GM10248 (cell line): Measurements from ENCODE around the gene PLB1.

Source experiments
- CTCF ChIA-PET: fragments of 300-600 bp; sonication (Branson Sonifier 250); formaldehyde crosslinking; extraction: SDS; loops from one replicate; lab custom pipeline; 2021; ENCODE audit warnings: antibody characterized with exemption; lab: Yijun Ruan, JAX
- POLR2A ChIA-PET: fragments of 350-650 bp; sonication (Branson Sonifier 250); formaldehyde crosslinking; extraction: SDS; loops from one replicate; lab custom pipeline; 2020; ENCODE audit warnings: antibody characterized with exemption; lab: Yijun Ruan, JAX
- DNase-seq: peaks from one replicate; pipeline ENCODE4 v3.0.0; 2012; ENCODE audit errors: extremely low spot score
- TF ChIP-seq, protein P1 (sequence below): IDR thresholded peaks from 2 replicates; pipeline ENCODE4 v1.5.1; 2012; ENCODE audit warnings: mild to moderate bottlenecking, low read depth; ENCODE audit errors: extremely low read depth, missing control alignments, control extremely low read depth

PLB1 gene

GRCh38 chr2:28493636-28494035 lies 2.2 kb upstream of the PLB1 start:
- POLR2A ChIA-PET: no interaction called here
- CTCF ChIA-PET: no interaction called here
- TF ChIP-seq, protein P1, sequence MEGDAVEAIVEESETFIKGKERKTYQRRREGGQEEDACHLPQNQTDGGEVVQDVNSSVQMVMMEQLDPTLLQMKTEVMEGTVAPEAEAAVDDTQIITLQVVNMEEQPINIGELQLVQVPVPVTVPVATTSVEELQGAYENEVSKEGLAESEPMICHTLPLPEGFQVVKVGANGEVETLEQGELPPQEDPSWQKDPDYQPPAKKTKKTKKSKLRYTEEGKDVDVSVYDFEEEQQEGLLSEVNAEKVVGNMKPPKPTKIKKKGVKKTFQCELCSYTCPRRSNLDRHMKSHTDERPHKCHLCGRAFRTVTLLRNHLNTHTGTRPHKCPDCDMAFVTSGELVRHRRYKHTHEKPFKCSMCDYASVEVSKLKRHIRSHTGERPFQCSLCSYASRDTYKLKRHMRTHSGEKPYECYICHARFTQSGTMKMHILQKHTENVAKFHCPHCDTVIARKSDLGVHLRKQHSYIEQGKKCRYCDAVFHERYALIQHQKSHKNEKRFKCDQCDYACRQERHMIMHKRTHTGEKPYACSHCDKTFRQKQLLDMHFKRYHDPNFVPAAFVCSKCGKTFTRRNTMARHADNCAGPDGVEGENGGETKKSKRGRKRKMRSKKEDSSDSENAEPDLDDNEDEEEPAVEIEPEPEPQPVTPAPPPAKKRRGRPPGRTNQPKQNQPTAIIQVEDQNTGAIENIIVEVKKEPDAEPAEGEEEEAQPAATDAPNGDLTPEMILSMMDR: no peak
- no peak for DNase-seq

DNA sequence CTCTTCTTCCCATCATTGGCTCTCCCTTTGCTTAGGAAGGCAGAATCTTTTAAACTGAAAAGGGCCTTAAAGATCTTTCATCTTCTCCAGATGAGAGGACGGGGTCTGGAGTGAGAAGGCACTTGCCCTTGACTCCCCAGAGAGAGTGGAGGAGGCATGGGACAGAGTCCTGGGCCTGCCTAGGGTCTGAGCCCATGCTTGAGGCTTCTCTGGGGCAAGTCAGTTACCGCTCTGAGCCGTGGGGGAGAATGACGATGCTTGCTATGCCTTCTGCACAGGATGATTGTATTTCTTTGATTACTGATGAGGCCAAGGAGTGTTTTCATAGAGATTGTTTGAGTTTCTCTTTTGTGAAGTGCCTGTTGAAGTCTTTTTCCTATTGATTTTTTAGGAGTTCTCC lies 921 bp downstream of the PLB1 start:
- ChIA-PET POLR2A (no interaction called here), CTCF (interaction anchor here (1.7 kb wide), 1 partner anchor 20 kb away, joined by 4 read pairs; no protein-coding TSS in a partner anchor)
- DNase-seq: no peak

GRCh38 chr2:28497206-28497605 lies 1.3 kb downstream of the PLB1 start:
- TF ChIP-seq, protein P1: no peak
- ChIA-PET CTCF (interaction anchor here (1.7 kb wide), 1 partner anchor 19 kb away, joined by 4 read pairs; no protein-coding TSS in a partner anchor), POLR2A (no interaction called here)
- DNase-seq: no peak

More for the DNA sequence above, 921 bp downstream of the PLB1 start:
- TF ChIP-seq, protein P1: no peak

DNA sequence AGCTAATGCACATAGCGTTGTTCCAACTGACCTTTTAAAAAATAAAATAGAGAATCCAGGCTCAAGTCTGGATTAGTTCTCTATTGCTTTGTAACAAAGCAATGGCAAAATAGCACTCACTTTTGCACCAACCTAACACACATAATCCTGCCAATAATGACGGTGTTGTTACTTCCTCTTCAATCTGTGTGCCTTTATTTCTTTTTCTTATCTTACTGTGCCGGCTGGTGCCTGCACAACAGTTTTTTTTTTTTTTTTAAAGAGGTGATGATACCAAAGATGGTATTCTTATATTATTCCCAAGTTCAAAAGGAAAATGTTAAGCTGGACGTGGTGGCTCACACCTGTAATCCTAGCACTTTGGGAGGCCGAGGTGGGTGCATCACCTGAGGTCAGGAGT lies 3.4 kb downstream of the PLB1 start:
- TF ChIP-seq, protein P1: no peak
- CTCF ChIA-PET: no interaction called here
- DNase-seq: no peak
- POLR2A ChIA-PET: no interaction called here

- POLR2A ChIA-PET: no interaction called here
- TF ChIP-seq, protein P1: no peak
- CTCF ChIA-PET: no interaction called here
- DNase-seq: no peak
Observed at GRCh38 chr2:28505361-28505760, 9.5 kb downstream of the PLB1 start.

GRCh38 chr2:28506112-28506910 lies 10.5 kb downstream of the PLB1 start:
- CTCF ChIA-PET: no interaction called here
- no peak for DNase-seq
- POLR2A ChIA-PET: no interaction called here
- TF ChIP-seq, protein P1: no peak
